ENCODE data around the gene SLC17A1.

SLC17A1 gene, protein sequence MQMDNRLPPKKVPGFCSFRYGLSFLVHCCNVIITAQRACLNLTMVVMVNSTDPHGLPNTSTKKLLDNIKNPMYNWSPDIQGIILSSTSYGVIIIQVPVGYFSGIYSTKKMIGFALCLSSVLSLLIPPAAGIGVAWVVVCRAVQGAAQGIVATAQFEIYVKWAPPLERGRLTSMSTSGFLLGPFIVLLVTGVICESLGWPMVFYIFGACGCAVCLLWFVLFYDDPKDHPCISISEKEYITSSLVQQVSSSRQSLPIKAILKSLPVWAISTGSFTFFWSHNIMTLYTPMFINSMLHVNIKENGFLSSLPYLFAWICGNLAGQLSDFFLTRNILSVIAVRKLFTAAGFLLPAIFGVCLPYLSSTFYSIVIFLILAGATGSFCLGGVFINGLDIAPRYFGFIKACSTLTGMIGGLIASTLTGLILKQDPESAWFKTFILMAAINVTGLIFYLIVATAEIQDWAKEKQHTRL

DNA sequence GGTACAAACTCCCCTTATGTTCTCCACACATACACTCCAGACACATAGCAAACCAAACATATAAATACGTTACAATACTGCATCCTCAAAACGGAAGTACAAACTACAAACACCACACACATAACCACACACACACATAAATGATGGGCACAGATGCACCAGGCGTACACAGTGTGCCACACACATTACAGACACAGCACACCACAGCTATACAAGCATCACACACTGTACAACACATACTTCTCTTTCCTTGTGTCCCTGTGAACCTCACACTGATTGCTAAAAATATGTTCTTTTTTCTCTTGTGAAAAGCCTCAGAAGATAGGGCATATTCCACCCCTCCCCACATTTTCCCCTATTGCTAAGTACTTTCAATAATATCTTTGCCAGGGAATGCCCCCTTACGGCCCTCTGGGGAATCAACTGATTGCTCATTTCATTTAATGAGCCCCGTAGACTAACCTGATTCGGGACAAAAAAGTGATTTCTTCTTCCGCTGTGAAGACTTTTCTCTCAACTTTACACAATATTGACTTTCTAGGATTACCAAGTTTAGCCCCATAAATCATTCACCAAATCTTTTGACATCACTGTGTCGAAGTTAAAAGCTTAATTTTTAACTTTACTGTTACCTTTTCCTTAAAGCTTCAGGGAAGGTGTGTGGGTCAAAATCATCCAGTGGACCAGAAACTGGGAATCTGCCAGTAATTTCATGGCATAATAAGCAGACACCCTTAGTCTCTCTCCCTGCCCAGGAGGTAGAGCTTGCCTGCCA lies at the start of gene SLC17A1:
Gene SLC17A1, minus strand, starts transcription at position 521 of the 775 bp plus-strand sequence. CDS start 1,495 bp downstream, outside the sequence.
- no peak within 1 kb of the TSS for H3K4me3 ChIP-seq (ENCODE audit: low read length)
- no peak within 1 kb of the TSS for H2AFZ ChIP-seq (ENCODE audit: low read depth, low read length)
- peaks cover 2% of the 10 kb centered on the region for H3K27me3 ChIP-seq (ENCODE audit: insufficient read depth, low read length)
- no peaks in the 10 kb centered on the region for H3K36me3 ChIP-seq (ENCODE audit: insufficient read depth, low read length)
- H3K4me1 ChIP-seq (ENCODE audit: insufficient read depth, low read length) = no peaks in the 10 kb centered on the region
- no peaks in the 10 kb centered on the region for H3K9me3 ChIP-seq (ENCODE audit: low read length)

DNA sequence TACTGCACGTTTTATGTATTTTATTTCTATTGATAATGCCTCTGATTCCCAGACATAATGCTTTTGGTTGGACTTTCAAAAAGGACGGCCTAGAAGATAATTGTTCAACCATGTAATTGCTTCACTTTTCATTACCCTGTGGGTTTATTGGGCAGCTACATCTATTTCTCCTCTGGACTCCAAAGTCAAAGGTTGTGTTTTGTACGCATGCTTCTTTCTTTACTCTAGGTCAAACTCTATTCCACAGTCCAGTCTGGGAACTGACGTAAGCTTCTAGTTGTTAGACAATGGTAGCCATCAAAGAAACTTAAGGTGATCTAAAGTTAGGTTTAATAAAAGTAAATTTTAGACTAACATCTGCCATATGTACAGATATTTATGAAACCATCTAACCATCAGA lies 48.7 kb upstream of the SLC17A1 start:
- Histone ChIP-seq H3K36me3 (ENCODE audit: insufficient read depth, low read length) (no peaks in the 10 kb centered on the region), H3K9me3 (ENCODE audit: low read length) (no peaks in the 10 kb centered on the region), H3K27me3 (ENCODE audit: insufficient read depth, low read length) (no peaks in the 10 kb centered on the region), H3K4me1 (ENCODE audit: insufficient read depth, low read length) (no peaks in the 10 kb centered on the region), H2AFZ (ENCODE audit: low read depth, low read length) (no peak overlapping the region), H3K4me3 (ENCODE audit: low read length) (no peak overlapping the region)

DNA sequence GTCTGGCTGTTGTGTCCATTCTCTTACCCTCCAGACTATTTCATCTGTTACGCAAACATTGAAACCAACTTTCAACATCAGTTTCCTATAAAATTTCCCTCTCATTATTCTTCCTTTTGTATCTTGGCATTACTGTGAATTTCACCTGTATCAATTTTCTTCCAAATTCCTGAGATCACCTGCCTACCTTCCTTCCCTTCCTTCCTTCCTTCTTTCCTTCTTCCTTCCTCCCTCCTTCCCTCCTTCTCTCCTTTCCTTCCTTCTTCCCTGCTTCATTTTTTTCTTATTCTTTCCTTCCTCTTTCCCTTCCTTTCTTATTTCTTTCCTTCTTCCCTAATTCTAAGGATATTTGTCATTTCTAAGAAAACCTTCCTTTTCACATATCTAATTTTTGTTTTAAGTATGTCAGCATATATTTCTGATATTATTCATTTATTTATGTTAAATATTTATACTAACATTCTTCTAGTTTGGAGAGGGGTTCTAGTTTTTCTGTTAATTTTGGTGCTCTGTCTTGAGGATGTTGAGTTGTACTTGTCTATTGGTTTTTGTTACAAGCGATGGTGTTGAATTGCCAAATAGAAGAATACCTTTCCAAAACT lies 47.0 kb upstream of the SLC17A1 start:
- no peaks in the 10 kb centered on the region for H3K36me3 ChIP-seq (ENCODE audit: insufficient read depth, low read length)

DNA sequence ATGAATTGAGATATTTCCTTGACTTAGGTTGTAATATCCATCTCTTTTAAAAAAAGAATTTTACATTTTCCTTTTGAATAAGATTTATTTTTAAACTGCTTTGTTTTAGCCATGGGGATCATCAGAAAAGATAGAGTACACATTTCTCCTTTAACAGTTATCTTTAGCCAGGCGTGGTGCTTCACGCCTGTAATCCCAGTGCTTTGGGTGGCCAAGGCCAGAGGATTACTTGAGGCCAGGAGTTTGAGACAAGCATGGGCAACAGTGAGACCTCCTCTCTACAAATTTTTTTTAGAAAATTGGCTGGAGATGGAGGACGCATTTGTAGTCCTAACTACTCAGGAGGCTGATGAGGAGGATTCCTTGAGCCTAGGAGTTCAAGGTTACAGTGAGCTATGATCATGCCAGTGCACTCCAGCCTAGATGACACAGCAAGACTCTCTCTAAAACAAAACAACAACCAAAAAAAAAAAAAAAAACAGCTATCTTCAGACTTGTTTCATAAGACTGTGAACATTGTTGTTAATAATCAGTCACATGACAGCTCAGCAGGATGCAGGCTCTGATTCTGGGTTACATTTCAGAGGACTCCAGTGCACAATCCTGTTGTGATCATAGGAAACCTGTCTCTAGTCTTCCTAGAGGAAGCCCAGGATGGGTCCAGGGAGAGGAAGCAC lies 44.2 kb upstream of the SLC17A1 start:
- no peaks in the 10 kb centered on the region for H3K36me3 ChIP-seq (ENCODE audit: insufficient read depth, low read length)
- H3K9me3 ChIP-seq (ENCODE audit: low read length) = no peaks in the 10 kb centered on the region

More for the DNA sequence above, 47.0 kb upstream of the SLC17A1 start:
- no peaks in the 10 kb centered on the region for H3K9me3 ChIP-seq (ENCODE audit: low read length)
- no peak overlapping the region for H2AFZ ChIP-seq (ENCODE audit: low read depth, low read length)
- no peaks in the 10 kb centered on the region for H3K4me1 ChIP-seq (ENCODE audit: insufficient read depth, low read length)
- H3K27me3 ChIP-seq (ENCODE audit: insufficient read depth, low read length) = no peaks in the 10 kb centered on the region
- H3K4me3 ChIP-seq (ENCODE audit: low read length) = no peak overlapping the region

DNA sequence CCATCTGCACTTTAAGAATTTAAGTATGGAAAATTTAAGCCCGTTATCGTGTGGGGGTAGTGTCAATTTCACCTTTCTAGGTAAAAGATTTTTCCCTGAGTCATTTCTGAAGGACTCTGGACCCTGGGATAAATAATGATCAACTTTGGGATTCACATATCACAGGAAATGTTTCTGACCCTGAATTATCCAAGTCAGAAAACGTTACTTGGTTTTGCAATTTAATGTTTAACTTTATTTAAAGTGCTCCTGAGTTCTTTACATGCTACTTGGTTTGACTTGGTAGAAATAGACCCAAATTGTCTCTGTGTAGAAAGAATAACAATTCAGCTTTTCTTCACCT lies 43.7 kb upstream of the SLC17A1 start:
- Histone ChIP-seq H3K4me1 (ENCODE audit: insufficient read depth, low read length) (no peaks in the 10 kb centered on the region), H3K4me3 (ENCODE audit: low read length) (no peak overlapping the region), H3K27me3 (ENCODE audit: insufficient read depth, low read length) (no peaks in the 10 kb centered on the region), H3K36me3 (ENCODE audit: insufficient read depth, low read length) (no peaks in the 10 kb centered on the region), H3K9me3 (ENCODE audit: low read length) (no peaks in the 10 kb centered on the region), H2AFZ (ENCODE audit: low read depth, low read length) (no peak overlapping the region)

More for the DNA sequence above, 44.2 kb upstream of the SLC17A1 start:
- Histone ChIP-seq H3K27me3 (ENCODE audit: insufficient read depth, low read length) (no peaks in the 10 kb centered on the region), H3K4me1 (ENCODE audit: insufficient read depth, low read length) (no peaks in the 10 kb centered on the region), H2AFZ (ENCODE audit: low read depth, low read length) (no peak overlapping the region), H3K4me3 (ENCODE audit: low read length) (no peak overlapping the region)

DNA sequence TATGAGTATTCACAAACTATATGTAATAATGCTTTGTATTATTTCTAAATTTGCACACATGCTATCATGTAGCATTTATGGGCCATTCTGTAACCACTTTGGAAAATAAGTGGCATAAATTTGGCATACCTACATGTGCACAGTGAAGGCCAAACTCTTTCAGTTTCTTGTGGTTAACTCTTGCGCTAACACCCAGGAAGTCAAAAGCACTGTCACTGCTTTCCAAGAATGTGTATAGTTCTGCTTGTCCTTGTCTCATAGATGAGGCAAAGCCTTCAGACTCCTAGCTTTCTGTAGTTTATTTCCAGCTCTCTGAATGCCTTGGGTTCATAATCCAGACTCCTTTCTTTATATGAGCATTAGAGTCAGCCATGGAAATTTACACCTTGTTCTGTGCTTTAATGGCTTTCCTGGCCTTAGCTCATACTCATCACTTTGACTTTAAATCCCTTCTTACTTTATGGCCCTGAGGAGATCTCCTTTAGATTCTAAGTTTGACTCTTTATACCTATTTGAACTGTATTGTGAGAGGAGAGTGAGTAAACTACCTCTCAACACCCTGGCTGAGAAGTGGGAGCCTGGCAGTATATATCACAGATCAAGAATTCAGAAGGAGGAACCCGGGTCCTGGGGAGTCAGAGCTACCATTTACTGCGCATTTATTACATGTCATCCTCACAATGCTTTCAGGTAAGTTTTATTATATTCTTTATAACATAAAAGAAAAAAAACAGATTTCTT lies 43.1 kb upstream of the SLC17A1 start:
- Histone ChIP-seq H3K4me3 (ENCODE audit: low read length) (no peak overlapping the region), H3K36me3 (ENCODE audit: insufficient read depth, low read length) (no peaks in the 10 kb centered on the region), H3K4me1 (ENCODE audit: insufficient read depth, low read length) (no peaks in the 10 kb centered on the region), H3K9me3 (ENCODE audit: low read length) (no peaks in the 10 kb centered on the region), H2AFZ (ENCODE audit: low read depth, low read length) (no peak overlapping the region), H3K27me3 (ENCODE audit: insufficient read depth, low read length) (no peaks in the 10 kb centered on the region)

DNA sequence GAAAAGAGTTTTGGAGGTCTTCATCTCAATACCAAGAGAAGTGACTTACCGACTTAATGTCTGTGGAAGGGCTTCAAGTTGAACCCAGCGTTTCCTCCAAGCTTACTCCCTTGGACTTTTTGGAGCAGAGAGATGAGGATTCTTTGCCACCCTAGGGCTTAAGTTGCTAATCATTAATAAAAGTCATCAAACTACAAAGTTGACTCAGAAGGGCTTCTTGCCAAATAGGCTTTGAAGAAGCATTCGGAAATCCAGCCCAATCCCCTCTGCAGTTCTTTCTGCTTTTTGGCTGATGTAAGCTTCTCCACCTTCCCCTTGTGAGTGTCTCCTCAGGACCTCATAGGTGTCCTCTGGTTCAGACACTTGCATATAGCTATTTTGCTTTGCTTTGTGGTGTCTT lies 42.3 kb upstream of the SLC17A1 start, which contains the start of gene SLC17A3:
Gene SLC17A3, minus strand, starts transcription at position 126 of the 400 bp plus-strand sequence. CDS start 5,856 bp downstream, outside the sequence.
- H2AFZ ChIP-seq (ENCODE audit: low read depth, low read length) = no peak within 1 kb of the TSS
- H3K36me3 ChIP-seq (ENCODE audit: insufficient read depth, low read length) = no peaks in the 10 kb centered on the region
- H3K4me1 ChIP-seq (ENCODE audit: insufficient read depth, low read length) = no peaks in the 10 kb centered on the region
- no peak within 1 kb of the TSS for H3K4me3 ChIP-seq (ENCODE audit: low read length)
- H3K27me3 ChIP-seq (ENCODE audit: insufficient read depth, low read length) = no peaks in the 10 kb centered on the region
- no peaks in the 10 kb centered on the region for H3K9me3 ChIP-seq (ENCODE audit: low read length)

DNA sequence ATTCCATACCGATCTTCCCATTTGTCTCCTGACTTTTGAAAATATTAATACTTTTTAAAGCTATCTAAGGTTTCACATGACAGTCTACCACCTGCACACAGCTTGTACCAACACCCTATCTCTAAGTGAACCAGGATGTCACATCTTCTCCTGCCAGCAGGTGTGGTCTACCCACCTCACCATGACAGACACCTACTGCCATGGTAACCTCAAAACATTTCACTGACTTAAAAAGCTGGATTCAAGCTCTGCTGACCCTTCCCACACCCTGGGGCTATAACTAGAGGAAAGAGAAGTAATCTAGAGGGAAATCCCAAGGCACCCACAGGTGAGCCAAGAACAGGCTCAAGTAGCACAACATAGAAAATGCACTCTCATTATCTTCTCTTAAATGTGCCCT lies 41.0 kb upstream of the SLC17A1 start:
- H3K27me3 ChIP-seq (ENCODE audit: insufficient read depth, low read length) = no peaks in the 10 kb centered on the region
- no peaks in the 10 kb centered on the region for H3K4me1 ChIP-seq (ENCODE audit: insufficient read depth, low read length)
- H3K36me3 ChIP-seq (ENCODE audit: insufficient read depth, low read length) = no peaks in the 10 kb centered on the region
- H3K4me3 ChIP-seq (ENCODE audit: low read length) = no peak overlapping the region
- H3K9me3 ChIP-seq (ENCODE audit: low read length) = no peaks in the 10 kb centered on the region
- H2AFZ ChIP-seq (ENCODE audit: low read depth, low read length) = no peak overlapping the region

DNA sequence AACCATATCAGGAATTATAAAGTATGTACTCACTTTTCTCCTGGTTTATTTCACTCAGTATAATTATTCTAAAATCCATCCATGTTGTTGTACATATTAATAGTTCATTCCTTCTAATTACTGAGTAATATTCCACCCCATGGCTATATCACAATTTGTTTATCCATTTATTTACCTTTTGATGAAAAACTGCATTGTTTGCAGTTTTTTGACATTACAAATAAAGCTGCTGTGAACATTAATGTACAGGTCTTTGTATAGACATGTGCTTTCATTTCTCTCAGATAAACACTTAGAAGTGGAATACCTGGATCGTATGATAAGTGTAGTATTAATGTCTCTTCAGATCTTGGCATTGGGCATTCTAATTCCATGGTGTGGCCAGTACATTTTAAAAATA lies 38.0 kb upstream of the SLC17A1 start:
- Histone ChIP-seq H3K36me3 (ENCODE audit: insufficient read depth, low read length) (no peaks in the 10 kb centered on the region), H3K4me3 (ENCODE audit: low read length) (no peak overlapping the region), H3K27me3 (ENCODE audit: insufficient read depth, low read length) (no peaks in the 10 kb centered on the region), H2AFZ (ENCODE audit: low read depth, low read length) (no peak overlapping the region), H3K4me1 (ENCODE audit: insufficient read depth, low read length) (no peaks in the 10 kb centered on the region), H3K9me3 (ENCODE audit: low read length) (no peaks in the 10 kb centered on the region)

DNA sequence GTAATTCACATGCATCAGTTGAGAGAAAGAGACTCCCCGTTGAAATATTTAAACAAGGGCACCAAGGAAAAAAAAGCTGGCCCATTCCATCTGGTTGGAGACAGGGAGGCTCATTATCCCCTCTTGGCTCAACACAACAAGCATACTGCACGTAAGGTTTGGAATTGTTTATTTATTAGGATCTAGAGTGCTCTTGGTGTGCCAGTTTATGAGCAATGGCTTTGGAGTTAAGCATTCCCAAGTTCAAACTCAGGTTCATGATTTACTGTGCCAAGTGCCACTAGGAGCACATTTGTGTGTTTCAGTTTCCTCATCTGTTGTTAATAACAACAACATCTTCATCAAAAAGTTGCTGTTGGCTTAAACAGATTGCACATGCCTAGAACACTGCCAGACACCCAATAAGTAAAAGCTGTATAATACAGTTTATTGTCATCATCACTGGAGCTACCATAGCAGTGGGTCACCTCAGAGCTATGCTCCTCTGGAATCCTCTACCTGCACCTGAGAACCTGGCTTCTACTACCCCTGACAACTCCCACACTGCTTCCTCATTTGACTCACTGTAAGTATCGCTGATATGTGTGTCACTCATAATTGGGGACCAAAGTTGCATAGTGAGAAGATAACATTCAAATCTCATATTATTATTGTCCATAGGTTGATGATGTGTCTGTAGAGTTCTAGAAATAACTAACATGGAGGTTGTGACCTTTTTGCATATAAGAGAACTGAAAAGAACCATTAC lies 36.8 kb upstream of the SLC17A1 start:
- no peak overlapping the region for H2AFZ ChIP-seq (ENCODE audit: low read depth, low read length)
- H3K27me3 ChIP-seq (ENCODE audit: insufficient read depth, low read length) = no peaks in the 10 kb centered on the region
- H3K4me1 ChIP-seq (ENCODE audit: insufficient read depth, low read length) = no peaks in the 10 kb centered on the region
- no peaks in the 10 kb centered on the region for H3K9me3 ChIP-seq (ENCODE audit: low read length)
- no peak overlapping the region for H3K4me3 ChIP-seq (ENCODE audit: low read length)
- no peaks in the 10 kb centered on the region for H3K36me3 ChIP-seq (ENCODE audit: insufficient read depth, low read length)

DNA sequence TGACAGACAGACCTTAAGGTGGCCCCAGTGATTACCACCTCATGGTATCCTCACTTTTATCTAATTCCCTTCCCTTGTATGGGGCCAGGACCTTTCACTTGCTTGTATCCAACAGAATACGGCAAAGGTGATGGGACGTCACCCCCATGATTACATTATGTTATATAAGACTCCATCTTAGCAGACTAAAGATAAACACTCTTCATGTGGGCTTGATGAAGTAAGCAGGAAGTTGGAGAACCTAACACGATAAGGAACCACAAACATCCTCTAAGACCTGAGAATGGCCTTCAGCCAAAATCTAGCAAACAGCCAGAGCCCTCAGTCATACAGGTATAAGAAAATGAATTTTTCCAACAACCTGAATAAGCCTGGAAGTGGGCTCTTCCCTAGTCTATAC lies 34.2 kb upstream of the SLC17A1 start:
- Histone ChIP-seq H3K9me3 (ENCODE audit: low read length) (no peaks in the 10 kb centered on the region), H3K4me1 (ENCODE audit: insufficient read depth, low read length) (no peaks in the 10 kb centered on the region), H3K4me3 (ENCODE audit: low read length) (no peak overlapping the region), H3K36me3 (ENCODE audit: insufficient read depth, low read length) (no peaks in the 10 kb centered on the region), H2AFZ (ENCODE audit: low read depth, low read length) (no peak overlapping the region), H3K27me3 (ENCODE audit: insufficient read depth, low read length) (no peaks in the 10 kb centered on the region)

DNA sequence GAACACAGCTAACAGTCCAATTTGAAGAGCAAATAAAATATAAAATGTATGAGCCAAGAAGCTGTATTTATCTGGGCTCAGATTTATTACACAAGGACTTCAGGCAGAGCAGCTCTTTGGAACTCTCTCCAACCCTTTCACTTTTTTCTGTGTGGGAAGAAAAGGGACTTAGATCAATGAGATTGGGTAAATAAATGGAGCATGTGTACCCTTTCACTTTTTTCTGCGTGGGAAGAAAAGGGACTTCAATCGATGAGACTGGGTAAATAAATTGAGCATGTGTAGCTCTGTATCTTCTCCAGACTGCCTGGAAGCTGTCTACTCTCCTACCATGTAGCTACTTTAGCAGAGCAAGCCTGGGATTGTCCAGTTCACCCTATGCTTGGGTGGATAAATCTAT lies 31.5 kb upstream of the SLC17A1 start:
- H3K27me3 ChIP-seq (ENCODE audit: insufficient read depth, low read length) = no peaks in the 10 kb centered on the region
- H2AFZ ChIP-seq (ENCODE audit: low read depth, low read length) = no peak overlapping the region
- no peaks in the 10 kb centered on the region for H3K36me3 ChIP-seq (ENCODE audit: insufficient read depth, low read length)
- H3K9me3 ChIP-seq (ENCODE audit: low read length) = no peaks in the 10 kb centered on the region
- H3K4me1 ChIP-seq (ENCODE audit: insufficient read depth, low read length) = no peaks in the 10 kb centered on the region
- H3K4me3 ChIP-seq (ENCODE audit: low read length) = no peak overlapping the region
